H1 (cell line): Measurements from ENCODE around the gene CISTR.

ENCODE experiments used
- CBX8 ChIP-seq: fragments of 300-800, 300-1000 bp; sonication (generic); IDR thresholded peaks from 2 replicates; pipeline ENCODE4 v1.7.1; 2016; ENCODE audit warnings: low read depth, low read length, borderline replicate concordance
- EZH2 ChIP-seq: fragments of 200-600 bp; sonication (generic); IDR thresholded peaks from 2 replicates; pipeline ENCODE4 v1.7.1; 2012; ENCODE audit warnings: low read depth, mild to moderate bottlenecking, moderate library complexity, low read length, inconsistent platforms; ENCODE audit not compliant: severe bottlenecking
- KDM5A ChIP-seq: fragments of 200-600 bp; IDR thresholded peaks from 2 replicates; pipeline ENCODE4 v1.7.1; 2012; ENCODE audit warnings: mild to moderate bottlenecking, low read length, inconsistent platforms, mixed read lengths
- POLR2A ChIP-seq, 2 experiments: IDR thresholded peaks; 1 replicate in 1 of 2; 2 replicates in 1 of 2; pipeline ENCODE4 v1.6.1; 2011; ENCODE audit warnings: low read depth in 2 of 2, low read length in 2 of 2, mild to moderate bottlenecking in 2 of 2; ENCODE audit errors: control extremely low read depth in 1 of 2
- TAF1 ChIP-seq: IDR thresholded peaks from 2 replicates; pipeline ENCODE4 v1.6.1; 2011; ENCODE audit warnings: mild to moderate bottlenecking, low read depth, low read length
- TCF12 ChIP-seq: IDR thresholded peaks from 2 replicates; pipeline ENCODE4 v1.6.1; 2011; ENCODE audit warnings: low read depth, mild to moderate bottlenecking, low read length
- YY1 ChIP-seq: IDR thresholded peaks from 2 replicates; pipeline ENCODE4 v1.6.1; 2011; ENCODE audit warnings: low read depth, mild to moderate bottlenecking, low read length
- ZNF274 ChIP-seq: IDR thresholded peaks from 2 replicates; pipeline ENCODE4 v1.7.0; 2012; ENCODE audit warnings: low read length, borderline replicate concordance; ENCODE audit errors: extremely low read depth
- TF ChIP-seq, protein P1 (sequence below), 3 experiments: IDR thresholded peaks; 1 replicate in 2 of 3; 2 replicates in 1 of 3; pipeline versions ENCODE4 v1.5.1 to v1.6.1; 2011; ENCODE audit warnings: low read length in 3 of 3, mild to moderate bottlenecking in 3 of 3, inconsistent platforms in 2 of 3, low read depth in 1 of 3, moderate library complexity in 1 of 3; ENCODE audit not compliant: insufficient read depth in 1 of 3; ENCODE audit errors: control extremely low read depth in 1 of 3
- TF ChIP-seq, protein P2 (sequence below): IDR thresholded peaks from 2 replicates; pipeline ENCODE4 v1.6.1; 2011; ENCODE audit warnings: low read length, improper control_type of control experiment
- TF ChIP-seq, protein P3 (sequence below): IDR thresholded peaks from 2 replicates; pipeline ENCODE4 v1.6.1; 2011; ENCODE audit warnings: low read depth, mild to moderate bottlenecking, low read length; ENCODE audit not compliant: insufficient read depth

DNA sequence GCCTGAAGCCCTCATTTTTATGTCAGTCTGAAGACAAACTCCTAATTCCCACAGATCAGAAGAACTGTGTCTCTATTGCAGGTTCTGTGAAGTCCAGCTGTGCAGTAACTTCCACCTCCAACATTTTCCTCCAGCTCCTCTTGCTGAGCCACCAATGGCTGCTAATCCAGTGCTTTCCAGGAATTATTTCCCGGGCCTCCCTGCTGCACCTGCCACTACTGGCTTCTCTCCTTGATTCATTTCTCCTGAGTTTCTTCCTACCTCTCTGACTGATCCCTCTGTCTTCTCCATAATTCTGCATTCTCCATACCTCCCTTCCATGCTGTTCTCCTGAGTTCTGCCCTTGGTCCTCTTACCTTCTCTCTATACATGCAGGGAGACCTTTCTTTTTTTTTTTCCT is 45.7 kb downstream of the CISTR start:
- no peak for TF ChIP-seq CBX8
- TF ChIP-seq EZH2: no peak
- TF ChIP-seq TCF12: no peak
- TF ChIP-seq, protein P1, sequence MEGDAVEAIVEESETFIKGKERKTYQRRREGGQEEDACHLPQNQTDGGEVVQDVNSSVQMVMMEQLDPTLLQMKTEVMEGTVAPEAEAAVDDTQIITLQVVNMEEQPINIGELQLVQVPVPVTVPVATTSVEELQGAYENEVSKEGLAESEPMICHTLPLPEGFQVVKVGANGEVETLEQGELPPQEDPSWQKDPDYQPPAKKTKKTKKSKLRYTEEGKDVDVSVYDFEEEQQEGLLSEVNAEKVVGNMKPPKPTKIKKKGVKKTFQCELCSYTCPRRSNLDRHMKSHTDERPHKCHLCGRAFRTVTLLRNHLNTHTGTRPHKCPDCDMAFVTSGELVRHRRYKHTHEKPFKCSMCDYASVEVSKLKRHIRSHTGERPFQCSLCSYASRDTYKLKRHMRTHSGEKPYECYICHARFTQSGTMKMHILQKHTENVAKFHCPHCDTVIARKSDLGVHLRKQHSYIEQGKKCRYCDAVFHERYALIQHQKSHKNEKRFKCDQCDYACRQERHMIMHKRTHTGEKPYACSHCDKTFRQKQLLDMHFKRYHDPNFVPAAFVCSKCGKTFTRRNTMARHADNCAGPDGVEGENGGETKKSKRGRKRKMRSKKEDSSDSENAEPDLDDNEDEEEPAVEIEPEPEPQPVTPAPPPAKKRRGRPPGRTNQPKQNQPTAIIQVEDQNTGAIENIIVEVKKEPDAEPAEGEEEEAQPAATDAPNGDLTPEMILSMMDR (IDR thresholded peaks at IDR 0.05; ENCODE audit: control extremely low read depth in 1 of 3, insufficient read depth in 1 of 3, low read depth in 1 of 3, low read length in 3 of 3): no peak
- TF ChIP-seq YY1: no peak
- no peak for TF ChIP-seq POLR2A (IDR thresholded peaks at IDR 0.05; ENCODE audit: control extremely low read depth in 1 of 2, low read depth in 2 of 2, low read length in 2 of 2)
- TF ChIP-seq KDM5A: no peak
- TF ChIP-seq, protein P2, sequence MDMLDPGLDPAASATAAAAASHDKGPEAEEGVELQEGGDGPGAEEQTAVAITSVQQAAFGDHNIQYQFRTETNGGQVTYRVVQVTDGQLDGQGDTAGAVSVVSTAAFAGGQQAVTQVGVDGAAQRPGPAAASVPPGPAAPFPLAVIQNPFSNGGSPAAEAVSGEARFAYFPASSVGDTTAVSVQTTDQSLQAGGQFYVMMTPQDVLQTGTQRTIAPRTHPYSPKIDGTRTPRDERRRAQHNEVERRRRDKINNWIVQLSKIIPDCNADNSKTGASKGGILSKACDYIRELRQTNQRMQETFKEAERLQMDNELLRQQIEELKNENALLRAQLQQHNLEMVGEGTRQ: no peak
- TF ChIP-seq TAF1: no peak
- TF ChIP-seq, protein P3, sequence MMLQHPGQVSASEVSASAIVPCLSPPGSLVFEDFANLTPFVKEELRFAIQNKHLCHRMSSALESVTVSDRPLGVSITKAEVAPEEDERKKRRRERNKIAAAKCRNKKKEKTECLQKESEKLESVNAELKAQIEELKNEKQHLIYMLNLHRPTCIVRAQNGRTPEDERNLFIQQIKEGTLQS: no peak
- TF ChIP-seq ZNF274: no peak
